ENCODE measurements around the gene RHBDD2.
"Not testable (repeated sequence)": the region's sequence is repeated elsewhere in the genome, so short reads cannot be mapped to it uniquely, and the experiment has no call there.

Gene RHBDD2

GRCh38 chr7:75866489-75867389 is 12.1 kb upstream of the RHBDD2 start:
- DNase-seq (ENCODE audit: low read depth), result peak; percentile 14

DNA sequence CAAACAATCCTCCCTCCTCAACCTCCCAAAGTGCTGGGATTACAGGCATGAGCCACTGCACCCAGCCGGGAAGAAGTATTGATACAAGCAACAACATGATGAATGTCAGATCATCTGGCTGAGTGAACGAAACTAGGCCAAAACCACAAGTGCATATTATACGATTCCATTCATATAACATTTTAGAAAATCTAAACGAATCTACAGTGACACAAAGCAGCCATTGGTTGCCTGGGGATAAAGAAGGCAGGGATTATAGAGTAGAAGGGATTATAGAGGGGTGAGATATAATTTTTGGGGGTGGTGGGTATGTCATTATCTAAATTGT is 11.5 kb upstream of the RHBDD2 start:
- no peak for DNase-seq (ENCODE audit: low read depth)

GRCh38 chr7:75868153-75868552 is 10.7 kb upstream of the RHBDD2 start:
- DNase-seq (ENCODE audit: low read depth), result no peak

GRCh38 chr7:75869776-75870379 is 9.0 kb upstream of the RHBDD2 start:
- no peak for DNase-seq (ENCODE audit: low read depth)

DNA sequence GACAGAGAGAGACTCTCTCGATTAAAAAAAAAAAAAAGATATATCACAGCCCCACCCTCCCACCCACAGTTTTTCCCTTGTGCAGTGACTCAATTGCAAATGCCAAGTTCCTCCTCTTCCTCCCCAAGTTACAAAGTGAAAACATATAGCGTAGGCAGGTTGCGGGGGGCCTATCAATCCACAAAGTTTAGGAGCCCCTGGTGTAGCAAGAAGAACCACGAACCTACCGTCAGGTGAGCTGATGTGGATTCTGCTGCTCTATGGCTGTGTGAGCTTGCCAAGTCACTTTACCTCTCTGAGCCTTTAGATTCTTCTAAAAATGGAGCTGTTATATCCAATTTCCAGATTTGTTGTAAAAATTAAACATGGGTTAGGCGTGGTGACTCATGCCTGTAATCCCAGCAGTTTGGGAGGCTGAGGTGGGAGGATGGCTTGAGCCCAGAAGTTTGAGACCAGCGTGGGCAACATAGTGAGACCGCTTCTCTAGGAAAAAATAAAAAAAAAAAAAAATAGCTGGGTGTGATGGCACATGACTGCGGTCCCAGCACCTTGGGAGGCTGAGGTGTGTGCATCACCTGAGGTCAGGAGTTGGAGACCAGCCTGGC is 8.2 kb upstream of the RHBDD2 start:
- no peak for DNase-seq (ENCODE audit: low read depth)

GRCh38 chr7:75872073-75872782 is 6.6 kb upstream of the RHBDD2 start:
- DNase-seq (ENCODE audit: low read depth), result no peak

DNA sequence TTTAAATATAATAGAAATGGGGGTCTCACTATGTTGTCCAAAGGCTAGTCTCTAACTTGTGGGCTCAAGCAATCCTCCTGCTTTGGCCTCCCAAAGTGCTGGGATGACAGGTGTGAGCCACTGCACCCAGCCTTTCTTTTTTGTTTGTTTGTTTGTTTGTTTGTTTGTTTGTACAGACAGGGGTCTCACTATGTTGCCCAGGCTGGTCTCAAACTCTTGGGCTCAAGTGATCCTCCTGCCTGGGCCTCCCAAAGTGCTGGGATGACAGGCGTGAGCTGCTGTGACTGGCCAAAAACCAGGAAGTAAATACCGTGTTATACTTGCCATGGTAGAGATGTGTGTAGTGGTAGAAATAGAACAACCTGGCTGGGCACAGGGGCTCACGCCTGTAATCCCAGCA is 4.7 kb upstream of the RHBDD2 start:
- not testable (repeated sequence) for DNase-seq (ENCODE audit: low read depth)

DNA sequence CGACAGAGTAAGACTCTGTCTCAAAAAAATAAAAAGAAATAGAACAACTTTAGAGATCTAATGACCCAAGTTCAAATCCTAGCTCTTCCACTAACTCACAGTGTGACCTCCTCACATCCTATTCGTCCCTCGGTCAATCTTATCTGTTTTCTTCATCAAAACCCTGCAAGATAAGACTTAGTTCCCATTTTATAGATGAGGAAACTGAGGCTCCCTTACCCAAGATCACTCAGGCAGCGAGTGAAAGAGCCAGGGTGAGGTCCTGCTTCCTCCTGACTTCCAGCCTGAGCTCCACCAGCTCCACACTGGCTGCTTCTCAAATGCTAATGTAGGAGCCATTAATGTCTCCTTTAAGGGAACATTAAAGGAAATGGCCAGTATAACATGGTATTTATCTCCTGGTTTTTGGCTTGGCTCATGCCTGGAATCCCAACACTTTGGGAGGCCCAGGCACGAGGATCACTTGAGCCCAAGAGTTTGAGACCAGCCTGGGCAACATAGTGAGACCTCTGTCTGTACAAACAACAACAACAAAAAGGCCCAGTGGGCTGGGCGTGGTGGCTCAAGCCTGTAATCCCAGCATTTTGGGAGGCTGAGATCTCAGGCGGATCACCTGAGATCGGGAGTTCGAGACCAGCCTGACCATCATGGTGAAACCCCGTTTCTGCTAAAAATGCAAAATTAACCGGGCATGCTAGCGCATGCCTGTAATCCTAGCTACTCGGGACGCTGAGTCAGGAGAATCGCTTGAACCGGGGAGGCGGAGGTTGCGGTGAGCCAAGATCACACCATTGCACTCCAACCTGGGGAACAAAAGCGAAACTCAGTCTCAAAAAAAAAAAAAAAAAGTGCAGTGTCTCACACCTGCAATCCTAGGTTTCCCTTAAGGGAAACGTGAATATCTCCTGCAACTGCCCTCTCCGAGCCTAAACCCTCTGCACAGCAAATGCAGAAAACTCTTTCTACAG is 3.4 kb upstream of the RHBDD2 start:
- no peak for DNase-seq (ENCODE audit: low read depth)

DNA sequence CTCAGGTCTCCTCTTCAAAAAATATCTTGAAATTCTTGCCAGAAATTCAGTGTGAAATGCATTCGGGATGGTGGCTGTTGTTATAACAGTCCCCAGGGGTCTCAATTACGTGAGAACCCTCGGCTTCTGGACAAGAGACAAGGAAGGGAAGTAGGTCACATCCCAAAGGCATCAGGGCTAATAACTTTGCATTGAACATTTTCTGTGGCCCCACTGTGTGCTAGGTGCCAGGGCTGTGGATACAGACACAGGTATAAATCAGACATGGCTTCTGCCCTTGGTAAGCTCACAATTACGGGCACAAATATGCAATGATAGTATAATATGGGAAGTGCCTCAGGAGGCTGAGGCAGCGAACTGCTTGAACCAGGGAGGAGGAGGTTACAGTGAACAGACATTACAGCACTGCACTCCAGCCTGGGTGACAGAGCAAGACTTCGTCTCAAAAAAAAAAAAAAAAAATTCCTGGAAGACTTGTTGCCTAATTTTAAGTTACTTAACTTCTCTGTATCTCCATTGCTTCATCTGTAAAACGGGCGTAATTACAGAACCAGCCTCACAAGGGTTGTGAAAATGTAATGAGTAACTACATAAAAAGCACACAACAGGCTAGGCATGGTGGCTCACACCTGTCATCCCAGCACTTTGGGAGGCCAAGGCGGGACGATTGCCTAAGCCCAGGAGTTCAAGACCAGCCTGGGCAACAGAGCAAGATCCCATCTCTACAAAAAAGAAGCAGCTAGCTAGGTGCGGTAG is 2.5 kb upstream of the RHBDD2 start:
- DNase-seq (ENCODE audit: low read depth), result no peak

DNA sequence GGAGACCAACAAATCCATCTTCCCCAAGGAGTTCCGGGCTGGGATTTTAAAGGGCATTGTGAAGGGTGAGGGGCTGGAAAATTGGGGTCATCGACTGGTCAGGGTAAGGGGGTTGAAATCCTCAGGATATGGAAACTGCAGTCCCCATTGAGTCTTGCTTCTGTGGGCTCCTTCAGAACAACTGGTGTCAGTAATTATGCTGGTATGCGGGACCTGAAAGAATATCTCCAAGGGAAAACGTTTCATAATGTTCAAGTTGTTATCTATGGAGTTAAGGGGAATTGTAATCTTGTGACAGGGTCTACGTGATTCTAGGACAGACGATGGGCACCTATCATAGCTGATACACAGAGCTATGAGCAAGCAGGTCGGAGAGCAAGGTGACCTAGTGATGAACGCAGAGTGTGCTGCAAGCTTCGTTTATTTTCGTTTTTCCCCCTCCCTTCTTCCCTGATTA is 494 bp upstream of the RHBDD2 start:
- no peak for DNase-seq (ENCODE audit: low read depth)

DNA sequence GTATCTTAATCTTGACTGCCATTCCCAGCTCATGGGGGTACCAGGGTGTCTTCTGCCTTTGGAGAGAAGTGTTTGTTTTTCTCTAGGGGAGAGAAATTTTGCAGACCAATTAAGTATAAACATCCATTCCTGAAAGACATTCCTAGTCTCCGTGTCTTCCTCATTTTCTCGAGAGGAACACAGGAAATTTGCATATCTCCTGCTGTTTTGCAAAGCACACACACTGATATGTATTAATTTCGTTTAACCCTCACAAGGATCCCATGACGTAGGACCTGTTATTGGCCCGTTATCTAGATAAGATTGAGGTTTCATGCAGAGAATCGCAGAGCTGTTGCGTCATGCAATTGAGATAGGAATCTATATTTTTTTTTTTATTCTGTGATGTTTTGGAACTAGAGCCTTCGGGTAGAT is 944 bp downstream of the RHBDD2 start:
- DNase-seq (ENCODE audit: low read depth), result peak; percentile 53

GRCh38 chr7:75880242-75880641 is 1.4 kb downstream of the RHBDD2 start:
- no peak for DNase-seq (ENCODE audit: low read depth)

- no peak for DNase-seq (ENCODE audit: low read depth)
These were observed 2.7 kb downstream of the RHBDD2 start for GRCh38 chr7:75881436-75882095.

DNA sequence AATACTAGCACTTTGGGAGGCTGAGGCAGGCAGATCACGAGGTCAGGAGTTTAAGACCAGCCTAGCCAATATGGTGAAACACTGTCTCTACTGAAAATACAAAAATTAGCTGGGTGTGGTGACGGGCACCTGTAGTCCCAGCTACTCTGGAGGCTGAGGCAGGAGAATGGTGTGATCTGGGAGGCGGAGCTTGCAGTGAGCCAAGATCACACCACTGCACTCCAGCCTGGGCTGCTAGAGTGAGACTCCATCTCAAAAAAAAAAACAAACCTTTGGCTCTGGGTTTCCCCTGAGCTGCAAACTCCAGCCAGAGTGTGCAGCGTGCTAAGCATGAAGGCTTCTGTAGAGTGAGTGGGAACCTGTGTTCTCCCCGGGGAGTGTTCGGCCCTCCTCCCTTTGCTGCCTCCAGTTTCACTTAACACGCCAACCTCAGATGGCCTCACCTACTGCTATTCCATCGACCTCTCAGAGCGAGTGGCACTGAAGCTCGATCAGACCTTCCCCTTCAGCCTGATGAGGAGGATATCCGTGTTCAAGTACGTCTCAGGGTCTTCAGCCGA is 4.5 kb downstream of the RHBDD2 start:
- not testable (repeated sequence) for DNase-seq (ENCODE audit: low read depth)

GRCh38 chr7:75884476-75884875 is 5.6 kb downstream of the RHBDD2 start:
- DNase-seq (ENCODE audit: low read depth), result no peak

DNA sequence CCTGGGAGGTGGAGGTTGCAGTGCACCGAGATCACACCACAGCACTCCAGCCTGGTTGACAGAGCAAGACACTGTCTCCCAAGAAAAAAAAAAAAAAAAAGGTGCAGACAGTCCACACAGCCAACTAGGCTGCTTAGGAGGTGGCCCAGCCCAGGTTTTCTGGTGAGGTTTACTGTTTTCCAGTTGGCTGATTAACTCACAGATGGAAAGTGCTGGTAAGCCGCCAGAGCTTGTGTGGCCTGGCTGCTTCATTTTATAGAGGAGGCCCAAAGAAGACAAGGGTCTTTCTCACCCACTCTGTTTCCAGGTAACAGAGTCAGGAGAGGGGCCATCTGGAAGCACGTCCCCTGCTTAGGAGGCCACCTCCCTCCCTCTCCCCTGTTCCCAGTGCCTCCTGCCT is 6.2 kb downstream of the RHBDD2 start:
- DNase-seq (ENCODE audit: low read depth), result no peak

DNA sequence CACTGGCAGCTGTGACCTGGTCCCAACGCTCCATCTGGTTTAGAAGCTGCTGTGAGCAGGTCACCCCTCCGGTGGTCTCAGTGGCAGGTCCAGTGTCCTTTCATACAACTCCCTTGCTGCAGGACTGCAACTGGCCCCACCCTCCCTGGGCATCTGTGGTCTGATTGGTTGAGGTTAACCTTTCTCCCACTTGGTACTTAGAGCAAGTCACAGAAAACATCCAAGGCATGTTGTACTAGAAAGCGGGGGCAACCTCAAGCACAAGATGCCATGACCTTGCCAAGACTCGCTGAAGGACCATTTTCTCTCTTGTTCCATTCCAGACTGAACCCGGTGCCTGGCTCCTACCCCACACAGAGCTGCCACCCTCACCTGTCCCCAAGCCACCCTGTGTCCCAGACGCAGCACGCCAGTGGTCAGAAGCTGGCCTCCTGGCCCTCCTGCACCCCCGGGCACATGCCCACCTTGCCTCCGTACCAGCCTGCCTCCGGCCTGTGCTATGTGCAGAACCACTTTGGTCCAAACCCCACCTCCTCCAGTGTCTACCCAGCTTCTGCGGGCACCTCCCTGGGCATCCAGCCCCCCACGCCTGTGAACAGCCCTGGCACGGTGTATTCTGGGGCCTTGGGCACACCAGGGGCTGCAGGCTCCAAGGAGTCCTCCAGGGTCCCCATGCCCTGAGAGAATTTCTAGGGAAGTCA is 9.0 kb downstream of the RHBDD2 start:
- no peak for DNase-seq (ENCODE audit: low read depth)

GRCh38 chr7:75888464-75889222 is 9.8 kb downstream of the RHBDD2 start:
- DNase-seq (ENCODE audit: low read depth), result no peak
